Large intestine (tissue), 3 donors: ENCODE data around the gene TOE1. TPM values are rescaled to one million over a fixed set of nuclear protein-coding genes. Genes with fewer than 3 reads are reported as not detected.
"Not testable (repeated sequence)": the region's sequence is repeated elsewhere in the genome, so short reads cannot be mapped to it uniquely, and the experiment has no call there.

ENCODE experiments used
- DNase-seq, 2 donors: peaks; one replicate each; pipeline versions ENCODE4 v3.0.0 to v3.0.0-alpha.2; 2013
- H3K27ac ChIP-seq: one replicate; pipeline ENCODE4 v1.5.1; 2013; ENCODE audit warnings: low read length
- H3K27me3 ChIP-seq: 2 replicates; pipeline ENCODE4 v1.6.1; 2013; ENCODE audit warnings: low read length; ENCODE audit not compliant: control insufficient read depth, insufficient read depth
- H3K36me3 ChIP-seq: 2 replicates; pipeline ENCODE4 v1.6.1; 2013; ENCODE audit warnings: low read length; ENCODE audit not compliant: control insufficient read depth, insufficient read depth
- H3K4me1 ChIP-seq: one replicate; pipeline ENCODE4 v1.6.1; 2013; ENCODE audit warnings: low read length; ENCODE audit not compliant: control insufficient read depth, insufficient read depth
- H3K4me3 ChIP-seq: one replicate; pipeline ENCODE4 v1.5.1; 2013; ENCODE audit warnings: low read length
- H3K9me3 ChIP-seq: one replicate; pipeline ENCODE4 v1.6.1; 2013; ENCODE audit warnings: mild to moderate bottlenecking, low read depth, low read length, moderate library complexity; ENCODE audit not compliant: control insufficient read depth
- WGBS: methylation state at CpG from one replicate; pipeline ENCODE4 v1.1.5; 2013; ENCODE audit warnings: low lambda C conversion rate; ENCODE audit not compliant: insufficient coverage; 5-methylcytosine and 5-hydroxymethylcytosine counted together
- polyA plus RNA-seq: library from polyadenylated mRNA; unstranded; fragments of 120-200 nt; gene quantifications from one replicate; pipeline ENCODE4 v1.2.1, GENCODE V29; 2013

The TOE1 gene
- polyA plus RNA-seq, 1 donor = 13.4 TPM

DNA sequence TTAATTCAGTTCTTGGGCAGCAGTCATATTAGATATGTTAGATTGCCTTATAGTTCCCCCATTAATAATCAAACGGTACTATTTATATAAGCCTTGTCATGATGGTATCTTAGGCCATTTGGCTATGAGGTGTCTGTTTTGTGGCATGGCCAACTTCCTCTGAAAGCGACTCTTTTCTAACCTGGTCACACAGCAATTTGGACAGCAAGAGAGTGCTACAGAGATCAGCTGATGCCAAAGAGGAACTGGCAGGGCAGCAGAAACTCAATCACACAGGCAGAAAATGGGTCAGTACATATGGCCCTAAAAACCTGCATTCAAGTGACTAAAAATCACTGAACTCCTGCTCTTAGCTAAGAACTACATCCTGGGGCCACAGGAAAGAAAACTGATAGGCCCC lies 13.7 kb downstream of the TOE1 start:
- Histone ChIP-seq H3K36me3 (peaks cover 7% of the 10 kb centered on the region), H3K9me3 (no peaks in the 10 kb centered on the region), H3K27me3 (no peaks in the 10 kb centered on the region), H3K27ac (no peak overlapping the region), H3K4me1 (no peaks in the 10 kb centered on the region), H3K4me3 (no peak overlapping the region)
- WGBS = no CpG with 5 or more reads among the region's 2 CpGs
- DNase-seq = no peak

DNA sequence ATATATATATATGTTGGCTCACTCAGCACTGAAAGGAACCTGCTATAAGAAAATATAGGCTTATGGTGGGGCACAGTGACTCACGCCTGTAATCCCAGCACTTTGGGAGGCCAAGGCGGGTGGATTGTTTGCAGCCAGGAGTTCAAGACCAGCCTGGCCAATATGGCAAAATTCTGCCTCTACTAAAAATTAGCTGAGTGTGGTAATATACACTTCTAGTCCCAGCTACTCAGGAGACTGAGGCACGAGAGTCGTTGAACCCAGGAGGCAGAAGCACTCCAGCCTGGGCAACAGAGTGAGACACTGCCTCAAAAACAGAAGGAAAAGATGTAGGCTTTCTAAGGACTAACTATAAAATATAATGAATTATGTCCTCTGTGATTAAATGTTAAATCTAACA lies 14.9 kb downstream of the TOE1 start:
- Histone ChIP-seq H3K27ac (no peak overlapping the region), H3K4me3 (no peak overlapping the region), H3K9me3 (no peaks in the 10 kb centered on the region), H3K4me1 (no peaks in the 10 kb centered on the region), H3K27me3 (no peaks in the 10 kb centered on the region), H3K36me3 (peaks cover 7% of the 10 kb centered on the region)
- WGBS = no CpG with 5 or more reads among the region's 4 CpGs
- no peak for DNase-seq

- Histone ChIP-seq H3K27ac (no peak overlapping the region), H3K9me3 (no peaks in the 10 kb centered on the region), H3K4me1 (no peaks in the 10 kb centered on the region), H3K27me3 (no peaks in the 10 kb centered on the region), H3K36me3 (peaks cover 7% of the 10 kb centered on the region), H3K4me3 (no peak overlapping the region)
- WGBS = no CpG with 5 or more reads among the region's 2 CpGs
- DNase-seq = no peak
These were observed 15.7 kb downstream of the TOE1 start for GRCh38 chr1:45355683-45356082.

GRCh38 chr1:45356186-45356585 lies 16.2 kb downstream of the TOE1 start:
- H3K27me3 ChIP-seq = no peaks in the 10 kb centered on the region
- no peaks in the 10 kb centered on the region for H3K9me3 ChIP-seq
- no peak overlapping the region for H3K27ac ChIP-seq
- H3K36me3 ChIP-seq = peaks cover 7% of the 10 kb centered on the region
- H3K4me1 ChIP-seq = peaks cover 4% of the 10 kb centered on the region
- no peak overlapping the region for H3K4me3 ChIP-seq
- DNase-seq = no peak
- WGBS = 100% methylated on average over 1 of the region's 4 CpGs

DNA sequence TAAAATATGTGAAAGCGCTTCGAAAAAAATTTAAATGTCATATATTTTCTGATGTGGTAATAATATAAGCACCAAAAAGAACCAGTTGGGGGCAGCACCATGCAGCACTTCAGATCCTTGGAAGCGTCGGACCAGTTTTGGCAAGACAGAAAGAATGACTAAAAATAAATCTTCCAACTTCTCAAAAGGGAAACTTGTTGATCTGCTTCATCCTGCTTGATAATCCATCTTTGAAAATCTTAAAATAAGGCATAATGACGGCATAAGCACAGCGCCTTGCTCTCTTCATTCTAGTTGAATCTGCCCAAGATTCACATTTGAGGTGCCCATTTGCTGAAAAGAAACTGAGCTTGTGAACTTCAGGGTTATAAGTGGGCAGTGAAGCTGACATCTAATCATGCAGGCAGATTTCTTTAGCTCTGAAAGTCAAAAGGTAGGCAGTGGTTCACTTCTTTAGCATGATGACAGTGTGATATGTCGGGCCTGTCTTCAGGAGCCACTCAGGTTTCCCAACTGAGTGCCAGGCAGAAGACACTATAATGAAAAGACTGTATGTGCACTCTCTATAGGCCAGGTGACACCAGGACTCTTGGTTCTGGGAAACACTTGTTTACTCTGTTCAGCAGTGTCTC lies 20.0 kb downstream of the TOE1 start:
- Histone ChIP-seq H3K4me3 (no peak overlapping the region), H3K36me3 (no peaks in the 10 kb centered on the region), H3K9me3 (no peaks in the 10 kb centered on the region), H3K4me1 (peaks cover 4% of the 10 kb centered on the region), H3K27me3 (no peaks in the 10 kb centered on the region), H3K27ac (peak overlapping the region; percentile 10)
- DNase-seq = peak; percentile 32 to 45
- no CpG with 5 or more reads among the region's 7 CpGs for WGBS

GRCh38 chr1:45360981-45361380 lies 21.0 kb downstream of the TOE1 start:
- H3K36me3 ChIP-seq, H3K9me3 ChIP-seq, H3K4me3 ChIP-seq, H3K4me1 ChIP-seq, H3K27me3 ChIP-seq: not testable (repeated sequence)
- WGBS = no CpG with 5 or more reads among the region's 7 CpGs
- DNase-seq = peak; percentile 40 to 57
- peak overlapping the region; percentile 52 for H3K27ac ChIP-seq

DNA sequence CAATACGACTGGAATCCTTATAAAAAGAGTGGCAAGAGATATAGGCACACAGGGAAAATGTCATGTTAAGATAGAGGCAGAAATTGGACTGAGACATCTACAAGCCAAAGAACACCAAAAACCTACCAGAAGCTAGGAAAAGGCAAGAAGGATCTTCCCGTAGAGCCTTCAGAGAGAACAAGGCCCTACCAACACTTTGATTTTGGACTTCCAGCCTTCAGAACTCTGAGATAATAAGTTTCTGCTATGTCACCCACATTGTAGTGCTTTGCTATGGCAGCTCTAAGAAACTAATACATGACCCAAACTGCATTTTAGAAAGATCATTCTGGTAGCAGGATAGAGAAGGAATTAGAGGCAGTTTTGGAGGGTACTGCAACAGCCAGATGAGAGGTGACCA lies 24.3 kb downstream of the TOE1 start:
- H3K4me1 ChIP-seq = peaks cover 4% of the 10 kb centered on the region
- no peaks in the 10 kb centered on the region for H3K27me3 ChIP-seq
- no peak for DNase-seq
- no peaks in the 10 kb centered on the region for H3K36me3 ChIP-seq
- no peak overlapping the region for H3K27ac ChIP-seq
- H3K9me3 ChIP-seq = no peaks in the 10 kb centered on the region
- no peak overlapping the region for H3K4me3 ChIP-seq
- 60% methylated on average over 1 of the region's 2 CpGs for WGBS

DNA sequence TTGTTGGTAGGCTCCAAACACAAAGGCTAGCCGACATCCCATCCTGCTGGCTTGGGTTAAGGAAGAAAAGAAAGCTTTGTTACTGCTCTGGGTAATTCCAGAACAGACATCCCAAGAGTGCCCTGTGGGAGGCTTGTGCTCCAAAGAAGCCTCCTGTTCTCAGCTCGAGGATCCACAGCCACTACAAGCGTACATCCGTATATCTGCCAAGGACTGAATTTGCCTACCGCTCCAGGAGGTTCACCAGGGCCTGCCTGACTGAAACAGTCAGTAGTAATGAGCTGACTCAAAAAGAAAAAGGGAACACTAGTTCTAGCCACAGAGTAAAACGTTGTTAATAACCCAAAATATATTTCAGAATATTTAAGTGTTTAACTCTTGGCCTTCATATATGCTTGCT lies 25.1 kb downstream of the TOE1 start:
- Histone ChIP-seq H3K36me3 (no peaks in the 10 kb centered on the region), H3K27me3 (no peaks in the 10 kb centered on the region), H3K27ac (no peak overlapping the region), H3K4me3 (no peak overlapping the region), H3K9me3 (no peaks in the 10 kb centered on the region), H3K4me1 (peaks cover 4% of the 10 kb centered on the region)
- DNase-seq = no peak
- WGBS = 67% methylated on average over 1 of the region's 6 CpGs

- Histone ChIP-seq H3K4me1 (no peaks in the 10 kb centered on the region), H3K9me3 (no peaks in the 10 kb centered on the region), H3K27ac (no peak overlapping the region), H3K4me3 (no peak overlapping the region), H3K36me3 (no peaks in the 10 kb centered on the region), H3K27me3 (no peaks in the 10 kb centered on the region)
- DNase-seq = no peak
These were observed 30.6 kb downstream of the TOE1 start for GRCh38 chr1:45370575-45370974.

- no peak overlapping the region for H3K27ac ChIP-seq
- no peaks in the 10 kb centered on the region for H3K27me3 ChIP-seq
- no peaks in the 10 kb centered on the region for H3K9me3 ChIP-seq
- DNase-seq = no peak
- no peaks in the 10 kb centered on the region for H3K36me3 ChIP-seq
- no peak overlapping the region for H3K4me3 ChIP-seq
- no peaks in the 10 kb centered on the region for H3K4me1 ChIP-seq
These were observed 33.6 kb downstream of the TOE1 start for GRCh38 chr1:45373573-45373972.
